Stimulated activated CD8-positive, alpha-beta memory T cell treated with anti-CD3 and anti-CD28 coated beads, Interleukin-15, amount 100 ng/mL, for 1 hour (primary cell): ENCODE measurements around the gene SLC22A9.
"Not testable (repeated sequence)": the region's sequence is repeated elsewhere in the genome, so short reads cannot be mapped to it uniquely, and the experiment has no call there.

Experiments
- DNase-seq: peaks from one replicate; pipeline ENCODE4 v3.0.0-alpha.2; 2020; ENCODE audit warnings: low read depth

SLC22A9 gene

GRCh38 chr11:63369165-63369970, at the start of gene SLC22A9:
TSS of gene SLC22A9 (plus strand) at chr11:63369785. CDS start at chr11:63370057, 272 bp downstream.
- DNase-seq = no peak

GRCh38 chr11:63321723-63322122, 47.9 kb upstream of the SLC22A9 start:
- no peak for DNase-seq

GRCh38 chr11:63335089-63335488, 34.5 kb upstream of the SLC22A9 start:
- DNase-seq = not testable (repeated sequence)

- no peak for DNase-seq
Observed at GRCh38 chr11:63337070-63337469, 32.5 kb upstream of the SLC22A9 start.

GRCh38 chr11:63343130-63343529, 26.5 kb upstream of the SLC22A9 start:
- no peak for DNase-seq

GRCh38 chr11:63352144-63352543, 17.4 kb upstream of the SLC22A9 start:
- no peak for DNase-seq

GRCh38 chr11:63362196-63362793, 7.3 kb upstream of the SLC22A9 start:
- no peak for DNase-seq

GRCh38 chr11:63369971-63370588, 495 bp downstream of the SLC22A9 start:
- no peak for DNase-seq

- no peak for DNase-seq
Observed at GRCh38 chr11:63371396-63371795, 1.8 kb downstream of the SLC22A9 start.

- DNase-seq = no peak
Observed at GRCh38 chr11:63375434-63375833, 5.8 kb downstream of the SLC22A9 start.

GRCh38 chr11:63380130-63380529, 10.5 kb downstream of the SLC22A9 start:
- no peak for DNase-seq

GRCh38 chr11:63395697-63396096, 26.1 kb downstream of the SLC22A9 start:
- DNase-seq = no peak

GRCh38 chr11:63404161-63404935, 34.8 kb downstream of the SLC22A9 start:
- no peak for DNase-seq

- no peak for DNase-seq
Observed at GRCh38 chr11:63405114-63405513, 35.5 kb downstream of the SLC22A9 start.

- no peak for DNase-seq
Observed at GRCh38 chr11:63406458-63406857, 36.9 kb downstream of the SLC22A9 start.

GRCh38 chr11:63417174-63417852, 47.7 kb downstream of the SLC22A9 start:
- no peak for DNase-seq

- no peak for DNase-seq
Observed at GRCh38 chr11:63427971-63428508, 58.5 kb downstream of the SLC22A9 start.

- not testable (repeated sequence) for DNase-seq
Observed at GRCh38 chr11:63430731-63431130, 61.1 kb downstream of the SLC22A9 start.

GRCh38 chr11:63435351-63435750, 65.8 kb downstream of the SLC22A9 start:
- not testable (repeated sequence) for DNase-seq

- not testable (repeated sequence) for DNase-seq
Observed at GRCh38 chr11:63435831-63436230, 66.2 kb downstream of the SLC22A9 start.

- DNase-seq = no peak
Observed at GRCh38 chr11:63443714-63444113, 74.1 kb downstream of the SLC22A9 start.
